ENCODE data around the gene SAP30BP. TPM values are rescaled to one million over a fixed set of nuclear protein-coding genes. Genes with fewer than 3 reads are reported as not detected.
"Not testable (repeated sequence)": the region's sequence is repeated elsewhere in the genome, so short reads cannot be mapped to it uniquely, and the experiment has no call there.

The SAP30BP gene
- total RNA-seq, 1 donor from 2014 or later = 106 TPM

DNA sequence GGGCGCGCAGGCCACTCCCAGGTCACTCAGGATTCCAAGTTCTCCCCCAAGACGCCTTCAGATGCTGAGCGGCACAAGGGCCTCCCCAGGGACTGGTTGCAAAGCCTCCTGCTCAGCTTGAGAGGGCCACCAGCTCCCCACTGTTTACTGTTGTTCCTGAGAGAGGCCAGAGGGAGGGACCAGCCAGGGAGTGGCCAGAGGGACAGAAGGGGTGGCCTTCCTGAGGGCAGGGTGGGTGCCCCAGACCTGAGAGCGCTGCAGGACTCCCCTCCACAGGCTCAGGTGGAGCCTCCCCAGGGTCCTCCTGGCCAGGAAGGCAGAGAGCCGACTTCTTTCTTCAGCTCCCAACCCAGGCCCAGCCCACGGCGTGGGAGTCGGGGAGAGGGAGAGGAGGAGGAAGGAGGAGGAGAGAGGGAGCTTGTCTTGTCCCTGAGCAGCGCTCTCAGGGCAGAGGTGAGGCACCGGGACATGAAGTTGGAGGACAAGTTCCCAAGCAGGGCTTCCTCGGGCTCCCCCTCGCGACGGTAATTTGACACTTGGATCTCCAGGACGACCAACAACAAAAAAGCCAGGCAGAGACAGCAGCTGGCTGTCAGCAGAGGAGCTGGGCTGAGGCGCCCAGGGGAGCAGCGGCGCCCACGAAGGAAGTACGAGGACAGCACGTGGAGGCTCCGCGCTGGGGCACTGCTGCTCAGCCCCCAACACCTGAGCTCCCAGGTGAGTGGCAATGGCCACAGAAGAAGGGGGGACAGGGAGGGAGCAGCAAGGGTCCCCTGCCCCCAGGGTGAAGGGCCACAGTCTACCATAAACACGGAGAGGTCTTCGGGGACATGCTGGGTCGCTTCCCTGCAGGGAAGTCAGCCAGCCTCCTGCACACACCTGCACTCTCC, 33.4 kb upstream of the SAP30BP start:
- DNase-seq (ENCODE audit: low spot score) = peak; percentile 93

DNA sequence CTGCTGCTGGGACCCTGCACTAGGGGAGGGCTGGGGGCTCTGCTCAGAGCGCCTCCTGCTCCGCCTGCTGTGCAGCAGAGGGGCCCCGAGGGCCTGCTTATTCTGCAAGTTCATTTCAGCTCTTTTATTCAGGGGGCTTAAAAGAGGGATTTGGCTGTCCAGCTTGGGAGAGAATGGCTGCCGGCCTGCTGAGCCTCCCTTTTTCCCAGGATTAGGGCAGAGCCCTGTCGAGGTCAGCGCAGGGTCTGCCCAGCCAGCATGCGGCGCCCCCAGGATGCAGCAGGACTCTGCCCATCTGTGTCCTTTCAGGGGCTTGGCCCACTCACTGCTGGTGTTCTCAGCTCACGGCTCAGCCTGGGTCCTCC, 32.8 kb upstream of the SAP30BP start:
- no peak for DNase-seq (ENCODE audit: low spot score)

DNA sequence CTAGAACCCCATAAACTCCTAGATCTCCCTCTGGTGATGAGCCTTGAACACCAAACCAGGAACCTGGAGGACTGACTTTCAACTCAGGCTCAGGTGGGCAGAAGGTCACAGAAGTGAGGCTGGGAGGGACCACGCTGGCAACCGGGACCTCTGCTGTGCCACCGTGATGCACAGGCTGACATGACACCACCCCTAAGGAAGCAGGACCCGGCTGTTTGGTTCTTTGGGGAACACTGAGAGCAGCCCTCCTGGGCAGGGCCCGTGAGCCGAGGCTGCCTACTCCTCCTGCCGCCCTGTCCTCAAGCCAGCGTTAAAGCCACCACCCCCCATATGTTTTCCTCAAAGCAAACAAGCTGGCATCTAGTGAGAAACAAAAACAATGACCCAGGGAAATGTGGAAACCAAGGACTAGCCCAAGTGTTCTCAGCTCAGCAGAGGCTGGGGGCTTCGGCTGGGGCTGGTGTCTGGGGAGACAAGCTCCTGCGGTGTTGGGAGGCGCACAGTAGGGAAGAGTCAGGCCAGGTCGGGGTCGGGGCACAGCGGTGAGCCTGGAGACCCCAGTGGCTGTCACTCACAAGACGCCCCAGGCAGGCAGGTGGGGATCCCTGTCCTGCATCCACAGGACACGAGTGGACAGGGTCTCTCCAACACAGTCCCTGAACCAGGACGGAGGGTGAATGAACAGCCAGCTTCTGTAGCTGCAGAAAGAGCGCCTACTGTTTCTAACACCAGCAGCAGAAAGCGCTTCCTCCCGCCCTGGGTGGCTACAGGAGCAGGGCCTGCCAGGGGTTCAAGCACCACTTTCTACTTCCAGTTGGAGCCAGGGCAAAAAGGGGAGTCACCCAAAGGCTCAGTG, 32.2 kb upstream of the SAP30BP start:
- no peak for DNase-seq (ENCODE audit: low spot score)

DNA sequence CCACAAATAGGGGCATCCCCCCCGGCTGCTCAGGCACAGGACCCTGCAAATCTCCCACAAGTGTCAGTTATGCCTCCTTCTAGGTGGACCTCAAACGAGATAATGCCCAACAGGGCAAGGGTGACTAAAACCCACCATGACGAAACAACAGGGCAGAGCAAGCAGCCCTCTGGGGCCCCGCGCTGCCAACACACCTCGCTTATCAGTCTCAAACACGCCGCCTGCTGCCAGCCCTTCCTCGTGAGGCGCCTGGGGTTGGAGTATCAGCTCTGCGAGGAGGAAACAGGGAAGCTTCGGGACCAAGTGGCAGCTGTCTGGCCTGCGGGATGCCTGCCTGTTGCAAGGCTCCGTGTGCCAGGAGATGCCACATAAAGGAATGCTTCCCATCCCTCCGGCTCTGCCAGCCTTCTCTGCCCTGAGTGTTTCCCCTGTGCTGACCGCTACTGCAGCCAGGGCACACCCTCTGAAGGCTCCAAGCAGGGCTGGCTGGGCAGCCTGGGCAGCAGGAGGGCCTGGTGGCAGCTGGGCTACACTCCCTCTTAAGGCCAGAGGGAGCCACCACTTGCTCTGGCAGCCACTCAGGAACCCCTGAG, 31.4 kb upstream of the SAP30BP start:
- DNase-seq (ENCODE audit: low spot score) = no peak

DNA sequence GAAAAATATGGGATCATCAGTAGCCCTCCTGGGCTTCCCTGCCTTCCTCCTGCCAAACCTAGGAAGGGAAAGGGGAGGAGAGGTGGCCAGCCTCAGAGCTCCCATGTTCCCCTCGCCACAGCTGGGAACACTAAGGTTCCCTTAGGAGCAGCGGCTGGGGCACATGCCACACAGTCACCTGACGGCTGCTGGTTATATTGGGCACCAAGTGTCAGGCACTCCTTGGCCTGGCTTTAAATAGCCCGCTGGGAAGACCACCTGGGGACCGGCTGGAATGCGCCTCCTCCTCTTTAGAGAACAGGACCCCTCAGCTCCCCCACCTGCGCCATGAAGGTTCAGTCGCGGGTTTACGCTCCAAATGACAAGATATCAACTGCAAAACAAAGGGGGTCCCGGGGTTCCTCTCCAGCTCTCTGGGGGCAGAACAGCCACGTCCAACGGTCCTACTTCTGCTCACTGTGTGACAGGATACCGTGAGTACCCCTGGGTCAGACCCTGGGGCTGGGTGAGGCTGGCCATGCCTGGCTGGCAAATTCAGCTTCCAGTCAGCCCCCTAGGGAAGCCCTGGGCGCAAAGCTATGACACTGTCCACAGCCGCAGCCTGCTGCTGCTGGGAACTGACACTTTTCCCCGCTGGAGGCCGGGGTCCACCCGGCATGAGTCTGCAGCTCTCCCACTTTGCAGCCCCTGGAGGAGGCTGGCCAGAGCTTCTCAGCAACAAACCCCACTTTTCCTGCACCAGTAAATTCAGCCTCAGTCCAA, 30.6 kb upstream of the SAP30BP start:
- DNase-seq (ENCODE audit: low spot score) = no peak

DNA sequence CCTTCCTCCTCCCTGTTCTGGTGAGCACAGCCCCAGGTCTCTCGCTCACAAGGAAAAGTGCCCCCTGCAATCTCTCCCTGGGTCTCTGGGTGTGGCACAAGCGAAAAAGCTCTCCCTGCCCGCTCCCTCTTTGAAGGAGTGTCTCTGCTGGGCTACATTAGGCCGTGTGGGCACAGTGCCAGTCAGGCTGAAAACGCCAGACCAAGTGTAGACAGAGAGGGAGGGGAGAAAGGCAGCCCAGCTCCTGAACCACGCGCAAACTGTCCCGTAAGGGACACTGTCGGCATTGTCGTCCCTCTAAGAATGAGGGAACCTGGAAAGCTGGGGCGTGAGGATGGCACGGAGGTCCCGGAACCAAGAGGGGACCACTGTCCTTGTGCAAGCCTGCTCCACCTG, 30.0 kb upstream of the SAP30BP start:
- no peak for DNase-seq (ENCODE audit: low spot score)

DNA sequence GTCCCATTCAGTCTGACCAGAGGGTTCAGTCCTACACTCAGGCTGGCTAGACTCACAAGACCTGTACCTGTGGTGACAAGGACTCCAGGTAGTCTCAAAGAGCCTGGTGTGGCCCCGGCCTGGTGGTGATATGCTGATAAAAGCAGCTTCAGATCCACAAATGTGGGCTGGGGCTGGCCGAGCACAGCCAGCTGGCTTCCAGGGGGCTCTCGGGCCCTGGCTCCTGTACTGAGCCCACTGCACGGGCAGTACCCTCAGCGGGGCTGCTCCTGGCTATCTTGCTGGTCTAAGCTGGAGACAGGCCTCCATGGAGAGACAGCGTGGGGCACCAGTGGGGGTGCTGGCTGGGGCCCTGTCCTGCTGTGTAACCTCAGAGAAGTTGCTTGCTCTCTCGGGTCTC, 29.6 kb upstream of the SAP30BP start:
- no peak for DNase-seq (ENCODE audit: low spot score)

DNA sequence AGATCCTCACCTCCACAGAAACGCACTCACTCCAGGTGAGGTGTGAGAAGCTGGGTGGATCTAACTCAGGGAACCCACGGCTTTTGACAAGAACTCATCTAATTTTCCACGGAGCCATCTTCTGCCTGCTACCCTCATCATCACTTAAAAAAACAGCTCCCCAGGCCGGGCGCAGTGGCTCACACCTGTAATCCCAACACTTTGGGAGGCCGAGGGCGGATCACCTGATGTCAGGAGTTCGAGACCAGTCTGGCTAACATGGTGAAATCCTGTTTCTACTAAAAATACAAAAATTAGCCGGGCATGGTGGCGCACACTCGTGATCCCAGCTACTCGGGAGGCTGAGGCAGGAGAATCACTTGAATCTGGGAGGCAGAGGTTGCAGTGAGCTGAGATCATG, 29.1 kb upstream of the SAP30BP start:
- not testable (repeated sequence) for DNase-seq (ENCODE audit: low spot score)

DNA sequence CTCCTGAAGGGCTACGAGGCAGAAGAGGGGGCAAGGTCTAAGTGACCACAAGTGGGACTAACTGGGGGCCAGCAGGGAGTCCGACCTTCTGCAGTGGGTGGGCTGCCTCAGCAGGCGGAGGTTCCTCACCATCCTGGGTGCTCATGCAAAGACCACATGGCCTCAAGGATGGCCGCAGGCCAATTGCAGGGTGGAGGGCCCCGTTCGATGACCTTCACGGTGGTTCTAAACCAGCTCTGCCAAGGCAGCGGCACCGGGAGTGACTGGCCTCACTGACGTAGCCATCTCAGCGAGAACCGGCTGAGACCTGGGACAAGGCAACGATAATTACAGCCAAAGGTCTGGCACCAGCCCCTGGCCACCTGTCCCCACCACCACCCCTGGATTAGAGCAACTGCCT, 28.2 kb upstream of the SAP30BP start:
- DNase-seq (ENCODE audit: low spot score) = no peak

DNA sequence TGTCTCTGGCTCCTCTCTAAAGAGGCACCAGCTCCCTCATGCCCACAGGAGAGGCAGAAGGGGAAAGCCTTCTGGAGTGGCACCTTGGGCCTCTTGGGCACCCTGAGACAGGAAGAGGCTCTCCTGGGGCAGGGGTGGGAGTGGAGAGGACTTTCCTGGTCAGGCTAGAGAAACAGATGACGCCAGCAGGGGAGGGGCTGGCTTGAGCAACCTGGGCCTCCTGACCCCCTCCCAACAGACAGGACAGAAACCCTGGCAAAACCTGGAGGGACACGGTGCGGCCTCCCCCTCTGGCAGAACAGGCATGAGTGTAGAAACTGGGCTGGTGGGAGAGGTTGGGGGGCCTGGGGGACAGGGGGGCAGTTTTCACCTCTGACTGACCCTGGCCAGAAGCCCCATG, 27.8 kb upstream of the SAP30BP start:
- no peak for DNase-seq (ENCODE audit: low spot score)

DNA sequence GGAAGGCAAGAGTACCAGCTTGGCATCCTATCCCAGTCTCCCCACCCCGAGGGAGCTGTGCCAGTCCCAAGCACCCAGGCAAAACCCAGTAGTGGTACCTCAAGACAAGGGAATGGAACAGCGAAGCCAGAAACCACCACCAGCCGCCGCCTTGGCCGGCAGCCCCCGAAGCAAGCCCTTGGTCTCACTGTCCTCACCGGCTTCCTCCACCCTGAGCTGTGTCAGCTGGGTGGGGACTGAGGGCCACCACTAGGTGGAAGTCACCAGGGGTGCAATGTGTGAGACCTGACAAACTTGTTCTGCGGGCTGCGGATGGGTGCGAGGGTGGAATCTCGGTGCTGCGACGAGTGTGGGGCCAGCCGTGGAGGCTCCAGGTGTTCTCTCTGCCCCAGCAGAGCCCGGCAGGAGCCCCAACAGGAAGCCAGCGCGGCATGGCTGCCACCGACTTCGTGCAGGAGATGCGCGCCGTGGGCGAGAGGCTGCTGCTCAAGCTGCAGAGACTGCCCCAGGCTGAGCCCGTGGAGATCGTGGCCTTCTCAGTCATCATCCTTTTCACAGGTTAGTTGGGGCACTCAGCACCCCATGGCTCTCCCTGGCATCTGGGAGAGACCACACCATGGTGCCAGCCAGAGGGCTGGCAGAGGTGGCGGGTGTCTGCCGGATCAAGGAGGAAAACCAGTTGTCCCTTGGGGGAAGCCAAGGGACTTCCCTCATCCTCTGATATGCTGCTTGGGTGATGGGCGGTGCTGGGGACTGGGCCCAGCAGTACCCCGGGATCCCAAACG, 27.2 kb upstream of the SAP30BP start:
- DNase-seq (ENCODE audit: low spot score) = peak; percentile 87

DNA sequence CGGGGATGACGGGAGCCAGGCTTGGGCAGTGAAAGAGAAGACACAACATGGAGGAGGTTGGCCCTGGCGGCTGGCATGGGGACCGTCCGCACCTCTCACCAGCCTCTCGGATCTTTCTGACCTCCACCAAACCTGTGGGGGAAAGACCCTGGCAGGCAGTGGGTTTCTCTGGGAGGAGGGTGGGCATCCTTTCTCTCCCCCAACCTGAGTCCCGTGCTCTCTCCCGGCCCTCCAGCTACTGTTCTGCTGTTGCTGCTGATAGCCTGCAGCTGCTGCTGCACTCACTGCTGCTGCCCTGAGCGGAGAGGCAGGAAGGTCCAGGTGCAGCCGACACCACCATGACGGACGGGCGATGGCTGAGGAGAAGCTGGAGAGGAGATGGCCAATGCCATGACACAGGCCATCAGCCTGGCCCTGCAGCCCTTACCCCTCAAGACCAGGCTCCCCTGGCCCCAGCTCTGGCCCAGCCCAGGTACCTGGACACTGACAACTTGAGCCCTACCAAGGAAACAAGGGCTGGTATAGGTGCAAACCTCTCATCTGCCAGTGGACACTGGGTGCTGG, 26.5 kb upstream of the SAP30BP start:
- no peak for DNase-seq (ENCODE audit: low spot score)

DNA sequence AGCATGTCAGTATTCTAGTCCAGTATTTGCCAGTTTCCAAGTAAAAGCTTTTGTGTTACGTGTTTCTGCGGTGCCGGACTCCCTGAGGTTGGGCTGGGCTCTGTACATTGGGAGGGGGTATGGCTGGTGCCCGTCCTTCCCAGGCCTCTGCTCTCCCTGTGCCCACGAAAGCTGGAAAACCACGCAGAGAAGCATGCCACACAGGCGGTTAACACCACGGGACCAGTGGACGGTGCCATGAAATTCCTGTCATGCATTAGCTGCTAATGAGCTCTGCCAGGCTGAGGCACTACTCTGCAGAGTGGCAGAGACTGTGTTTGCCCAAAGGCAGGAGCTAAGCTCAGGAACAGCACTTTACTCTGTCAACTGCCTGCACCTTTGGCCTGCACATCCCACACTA, 25.8 kb upstream of the SAP30BP start:
- no peak for DNase-seq (ENCODE audit: low spot score)

DNA sequence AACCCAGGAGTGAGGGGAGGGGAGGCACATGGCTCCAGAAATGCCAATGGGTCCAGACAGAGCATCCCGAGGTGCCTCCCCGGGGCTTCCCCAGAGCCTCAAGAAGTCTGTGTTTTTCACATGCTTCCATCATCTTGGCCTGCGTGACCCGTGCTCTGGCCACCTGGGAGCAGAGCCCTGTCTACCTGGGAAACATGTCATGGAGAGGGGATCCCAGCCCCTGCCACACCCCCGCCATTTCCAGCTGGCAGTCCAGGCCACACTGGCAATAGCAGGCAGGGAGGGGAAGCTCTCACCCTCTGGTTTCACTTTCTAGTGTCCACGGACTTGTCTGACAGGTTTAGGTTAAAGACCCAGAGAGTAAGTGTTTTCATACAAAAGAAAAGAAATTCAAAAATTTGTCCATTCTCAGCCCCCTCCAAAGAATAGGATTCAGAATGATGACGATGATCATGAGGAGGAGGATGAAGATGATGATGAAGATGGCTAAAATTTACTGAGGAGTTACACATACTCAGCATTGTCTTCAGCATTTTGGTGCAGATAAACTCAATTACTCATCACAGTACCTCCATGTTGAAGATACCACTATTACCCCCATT, 24.9 kb upstream of the SAP30BP start:
- no peak for DNase-seq (ENCODE audit: low spot score)

DNA sequence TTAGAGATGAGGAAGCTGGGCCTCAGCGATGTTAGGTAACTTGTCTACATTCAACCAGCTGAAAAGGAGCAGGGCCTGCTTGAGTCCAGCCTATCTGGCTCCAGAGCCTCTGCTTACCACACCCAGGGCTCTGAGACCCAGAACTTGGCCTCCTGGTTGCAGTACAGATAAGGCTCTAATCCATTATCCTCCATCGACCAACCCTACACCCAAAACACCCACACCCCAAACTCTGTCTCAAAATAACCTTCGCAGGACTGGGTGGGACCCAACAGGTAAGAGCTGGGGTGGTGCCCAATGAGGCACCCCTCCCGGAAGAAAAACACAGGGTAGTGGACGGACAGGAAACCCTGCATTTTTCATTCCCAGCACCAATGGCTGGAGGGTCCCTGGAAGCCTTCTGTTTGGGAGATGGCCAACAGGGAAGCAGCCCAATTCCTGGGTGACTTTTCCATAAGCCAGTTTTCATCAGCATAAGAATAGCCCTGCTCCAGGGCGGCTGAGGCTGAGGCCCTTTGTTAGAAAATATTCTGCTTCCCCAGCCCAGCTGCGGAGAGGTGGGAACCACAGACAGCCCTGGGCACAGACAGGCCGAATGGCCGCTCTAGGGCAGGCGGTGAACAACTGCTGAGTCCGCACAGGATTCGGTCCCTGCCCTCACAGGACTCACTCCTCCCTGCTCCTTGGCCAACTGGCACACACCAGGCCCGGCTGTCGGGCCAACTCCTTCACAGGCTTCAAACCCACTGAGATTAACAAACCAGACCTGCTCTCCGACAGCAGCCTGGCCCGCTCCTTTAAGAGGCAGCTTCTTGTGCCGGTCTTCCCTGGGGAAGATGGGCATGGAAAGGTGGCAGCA, 24.1 kb upstream of the SAP30BP start:
- DNase-seq (ENCODE audit: low spot score) = no peak

DNA sequence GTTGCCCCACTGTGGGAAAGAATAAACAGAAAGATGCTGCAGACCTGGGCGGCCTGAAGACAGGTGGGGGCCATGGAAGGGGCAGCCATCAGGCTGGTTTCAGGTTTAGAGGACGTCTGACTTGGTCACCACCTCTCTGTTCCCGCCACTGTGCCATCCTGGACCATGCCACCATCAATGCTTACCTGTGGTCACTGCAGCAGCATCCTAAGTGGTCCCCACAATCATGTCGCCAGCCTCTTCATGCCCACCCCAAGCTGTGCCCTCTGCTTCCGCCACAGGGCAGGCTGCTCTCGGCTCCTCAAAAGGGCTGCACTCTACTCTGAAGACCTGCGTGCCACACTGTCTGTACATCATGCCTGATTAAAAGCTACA, 23.5 kb upstream of the SAP30BP start:
- no peak for DNase-seq (ENCODE audit: low spot score)

DNA sequence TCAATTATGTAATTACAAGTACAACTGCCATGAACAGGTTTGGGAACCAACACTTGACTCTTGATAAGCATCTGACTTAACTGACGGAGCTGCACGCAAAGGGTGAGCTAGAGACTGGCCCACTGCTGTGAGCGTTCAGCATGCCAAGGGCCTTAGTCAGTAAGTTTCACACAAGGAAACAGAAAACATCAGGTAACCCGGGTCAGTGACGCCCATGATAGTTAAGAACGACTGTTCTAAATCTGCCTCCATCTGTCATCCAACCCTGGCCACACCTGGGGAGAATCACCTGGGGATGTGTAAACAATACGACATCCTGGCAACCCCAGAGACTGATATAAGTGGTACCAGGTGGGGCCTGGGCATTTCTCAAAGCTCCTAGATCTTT, 21.6 kb upstream of the SAP30BP start:
- DNase-seq (ENCODE audit: low spot score) = peak; percentile 89

DNA sequence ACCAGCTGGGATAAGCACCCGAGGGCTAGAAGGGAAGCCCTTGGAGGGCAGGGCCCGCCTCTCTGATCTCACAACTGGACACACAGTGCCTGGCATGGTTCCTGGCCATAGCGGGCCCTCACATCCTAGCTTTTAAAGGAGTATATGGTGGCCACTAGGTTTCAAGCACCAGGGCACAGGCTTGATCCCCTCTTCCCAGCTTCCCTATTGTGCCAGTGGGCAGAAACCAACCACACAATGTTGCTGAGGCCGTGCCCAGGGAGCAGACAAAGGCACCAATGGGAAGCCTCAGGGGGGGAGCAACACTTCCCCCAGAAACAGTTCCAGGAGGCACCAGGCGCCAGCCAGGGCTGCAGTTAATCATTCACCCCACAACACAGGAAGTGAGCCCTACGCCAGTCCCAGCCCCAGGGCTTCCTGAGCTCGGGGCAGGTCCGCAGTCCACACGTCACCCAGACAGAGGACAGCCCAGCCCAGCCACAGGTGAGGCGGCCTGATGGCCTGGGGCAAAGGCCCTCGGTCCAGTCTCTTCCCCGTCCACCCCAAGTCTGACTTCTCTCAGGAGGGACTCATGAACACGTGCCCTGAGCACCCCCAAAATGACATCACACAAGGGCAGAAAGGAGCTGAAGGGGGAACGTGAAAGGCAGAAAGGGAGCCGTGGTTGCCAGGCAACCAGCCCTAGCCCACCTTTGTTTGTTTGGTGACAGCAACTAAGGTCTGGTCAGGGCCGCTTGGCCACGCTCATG, 21.1 kb upstream of the SAP30BP start:
- DNase-seq (ENCODE audit: low spot score) = peak; percentile 90

DNA sequence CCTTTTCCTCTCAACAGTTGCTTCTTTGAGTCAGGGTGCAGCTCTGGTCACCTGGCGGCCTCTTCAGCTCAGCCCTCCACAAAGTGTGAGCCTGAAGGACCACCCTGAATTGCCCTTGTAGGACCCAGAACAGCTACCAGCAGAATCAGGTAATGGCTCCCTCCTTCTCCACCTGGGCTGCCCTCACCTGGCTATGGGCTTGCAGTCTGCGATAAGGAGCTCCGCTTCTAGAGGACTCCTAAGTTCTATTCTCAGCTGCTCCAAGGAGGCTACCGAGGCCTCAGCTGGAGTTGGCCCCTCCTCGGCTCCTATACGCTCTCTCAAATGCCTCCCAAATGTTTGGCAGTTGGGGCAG, 20.5 kb upstream of the SAP30BP start:
- no peak for DNase-seq (ENCODE audit: low spot score)
